Testis (tissue), 3 donors: ENCODE data around the gene SEC61A2. TPM values are rescaled to one million over a fixed set of nuclear protein-coding genes. Genes with fewer than 3 reads are reported as not detected.
A peak's percentile ranks its signal among the peaks of the same experiment; 100 is the strongest.

ENCODE experiments used
- DNase-seq: peaks from one replicate; pipeline ENCODE4 v3.0.0-alpha.2; 2019
- H3K27ac ChIP-seq, 2 donors: fragments of 200-600 bp; sonication (generic); one replicate each; pipeline ENCODE4 v1.5.1; 2019
- H3K27me3 ChIP-seq: fragments of 200-600 bp; sonication (generic); one replicate; pipeline ENCODE4 v1.5.1; 2019
- H3K36me3 ChIP-seq: fragments of 200-600 bp; sonication (generic); one replicate; pipeline ENCODE4 v1.5.1; 2017; ENCODE audit warnings: low read depth; ENCODE audit errors: missing control alignments
- H3K4me1 ChIP-seq: fragments of 200-600 bp; sonication (generic); one replicate; pipeline ENCODE4 v1.5.1; 2019
- H3K4me3 ChIP-seq, 2 donors: fragments of 200-600 bp; sonication (generic); one replicate each; pipeline ENCODE4 v1.5.1; 2017 to 2019
- H3K9me3 ChIP-seq: fragments of 200-600 bp; sonication (generic); one replicate; pipeline ENCODE4 v1.5.1; 2017
- CTCF ChIP-seq, 3 experiments: fragments of 450-650 bp in 2 of 3; fragments of 200-600 bp in 1 of 3; sonication (generic) in 1 of 3; IDR thresholded peaks; one replicate each; pipeline ENCODE4 v1.5.1; 2016 to 2019; ENCODE audit warnings: antibody characterized with exemption in 3 of 3, mild to moderate bottlenecking in 2 of 3, moderate library complexity in 1 of 3
- POLR2A ChIP-seq: fragments of 450-650 bp; IDR thresholded peaks from one replicate; pipeline ENCODE4 v1.6.1; 2017; ENCODE audit warnings: antibody characterized with exemption, mild to moderate bottlenecking, moderate library complexity
- WGBS, 2 donors: methylation state at CpG; one replicate each; pipeline ENCODE4 v1.1.5; 2018; 5-methylcytosine and 5-hydroxymethylcytosine counted together
- intact Hi-C: fragments of 100-400 bp; cut with DNase I; formaldehyde crosslinking; loops from one replicate; pipeline ENCODE4 v1.15.1; 2023; ENCODE audit warnings: low total_unique reads
- polyA plus RNA-seq: library from polyadenylated mRNA; stranded (reverse); fragments of 350-450 nt; fragmentation: Illumina TruSeq; extraction: RNeasy Lipid Tissue Mini Kit (QIAGEN cat#74804); gene quantifications from one replicate; pipeline ENCODE4 v1.2.3, GENCODE V29; 2014; ENCODE audit warnings: low read depth, low replicate concordance; ENCODE audit not compliant: insufficient read depth
- total RNA-seq, 2 donors: library from RNA; depleted of rRNA; stranded (reverse); fragments of >200 nt; gene quantifications; one replicate each; pipeline ENCODE4 v1.2.3, GENCODE V29; 2016

The SEC61A2 gene
- total and polyA plus RNA-seq, 3 donors from 2014 or later: 28.6 to 57.5 (median 46.4) TPM

- Histone ChIP-seq H3K4me1 (no peaks in the 10 kb centered on the region), H3K27me3 (no peaks in the 10 kb centered on the region), H3K9me3 (no peaks in the 10 kb centered on the region), H3K27ac (no peak overlapping the region), H3K4me3 (no peak overlapping the region), H3K36me3 (no peaks in the 10 kb centered on the region)
- intact Hi-C loops: no loop called here
- WGBS, 2 donors: 86 to 96% methylated on average over 4 of the region's 4 CpGs
- TF ChIP-seq POLR2A (no peak), CTCF (IDR thresholded peaks at IDR 0.05) (no peak)
- DNase-seq: no peak
Observed at GRCh38 chr10:12121673-12122072, 7.8 kb upstream of the SEC61A2 start.

GRCh38 chr10:12130237-12130872 is 878 bp downstream of the SEC61A2 start:
- WGBS, 2 donors: 16 to 19% methylated on average over 11 of the region's 11 CpGs

GRCh38 chr10:12135631-12136030 is 6.2 kb downstream of the SEC61A2 start:
- TF ChIP-seq CTCF (IDR thresholded peaks at IDR 0.05) (no peak), POLR2A (no peak)
- no peak overlapping the region for H3K4me3 ChIP-seq
- DNase-seq: no peak
- WGBS, 2 donors: 93 to 97% methylated on average over 3 of the region's 3 CpGs
- no peaks in the 10 kb centered on the region for H3K4me1 ChIP-seq
- no peaks in the 10 kb centered on the region for H3K27me3 ChIP-seq
- H3K9me3 ChIP-seq: no peaks in the 10 kb centered on the region
- no peak overlapping the region for H3K27ac ChIP-seq
- no peaks in the 10 kb centered on the region for H3K36me3 ChIP-seq
- intact Hi-C loops: no loop called here

More at GRCh38 chr10:12130237-12130872, 878 bp downstream of the SEC61A2 start:
- Histone ChIP-seq H3K27me3 (no peaks in the 10 kb centered on the region), H3K36me3 (no peaks in the 10 kb centered on the region), H3K4me3 (peak overlapping the region; percentile 81 to 95), H3K27ac (peak overlapping the region; percentile 69 to 95), H3K9me3 (no peaks in the 10 kb centered on the region), H3K4me1 (no peaks in the 10 kb centered on the region)
- peak; percentile 51 for DNase-seq
- TF ChIP-seq CTCF (IDR thresholded peaks at IDR 0.05): peak; percentile 29 to 43 (median 42)
- no peak for TF ChIP-seq POLR2A
- intact Hi-C loops: no loop called here

- no peak for DNase-seq
- Histone ChIP-seq H3K9me3 (no peaks in the 10 kb centered on the region), H3K4me1 (no peaks in the 10 kb centered on the region), H3K36me3 (no peaks in the 10 kb centered on the region), H3K27me3 (no peaks in the 10 kb centered on the region), H3K27ac (no peak overlapping the region), H3K4me3 (no peak overlapping the region)
- WGBS, 2 donors: 80 to 94% methylated on average over 1 of the region's 1 CpG
- intact Hi-C loops: no loop called here
- no peak for TF ChIP-seq POLR2A
- TF ChIP-seq CTCF (IDR thresholded peaks at IDR 0.05): no peak
Observed at GRCh38 chr10:12140038-12140437, 10.6 kb downstream of the SEC61A2 start.

GRCh38 chr10:12144538-12144937 is 15.1 kb downstream of the SEC61A2 start:
- intact Hi-C loops: no loop called here
- Histone ChIP-seq H3K4me3 (no peak overlapping the region), H3K36me3 (no peaks in the 10 kb centered on the region), H3K9me3 (no peaks in the 10 kb centered on the region), H3K4me1 (no peaks in the 10 kb centered on the region), H3K27me3 (no peaks in the 10 kb centered on the region), H3K27ac (no peak overlapping the region)
- WGBS, 2 donors: 89 to 95% methylated on average over 3 of the region's 3 CpGs
- TF ChIP-seq POLR2A (no peak), CTCF (IDR thresholded peaks at IDR 0.05) (no peak)
- no peak for DNase-seq
